NCI-H187 treated with DMSO at 0.1 percent for 48 hours (cell line): Measurements from ENCODE around the gene NME2.
"Not testable (repeated sequence)": the region's sequence is repeated elsewhere in the genome, so short reads cannot be mapped to it uniquely, and the experiment has no call there.

Experiments used
- DNase-seq: peaks from one replicate; lab custom pipeline; 2025; lab: John Stamatoyannopoulos, UW

NME2 gene

DNA sequence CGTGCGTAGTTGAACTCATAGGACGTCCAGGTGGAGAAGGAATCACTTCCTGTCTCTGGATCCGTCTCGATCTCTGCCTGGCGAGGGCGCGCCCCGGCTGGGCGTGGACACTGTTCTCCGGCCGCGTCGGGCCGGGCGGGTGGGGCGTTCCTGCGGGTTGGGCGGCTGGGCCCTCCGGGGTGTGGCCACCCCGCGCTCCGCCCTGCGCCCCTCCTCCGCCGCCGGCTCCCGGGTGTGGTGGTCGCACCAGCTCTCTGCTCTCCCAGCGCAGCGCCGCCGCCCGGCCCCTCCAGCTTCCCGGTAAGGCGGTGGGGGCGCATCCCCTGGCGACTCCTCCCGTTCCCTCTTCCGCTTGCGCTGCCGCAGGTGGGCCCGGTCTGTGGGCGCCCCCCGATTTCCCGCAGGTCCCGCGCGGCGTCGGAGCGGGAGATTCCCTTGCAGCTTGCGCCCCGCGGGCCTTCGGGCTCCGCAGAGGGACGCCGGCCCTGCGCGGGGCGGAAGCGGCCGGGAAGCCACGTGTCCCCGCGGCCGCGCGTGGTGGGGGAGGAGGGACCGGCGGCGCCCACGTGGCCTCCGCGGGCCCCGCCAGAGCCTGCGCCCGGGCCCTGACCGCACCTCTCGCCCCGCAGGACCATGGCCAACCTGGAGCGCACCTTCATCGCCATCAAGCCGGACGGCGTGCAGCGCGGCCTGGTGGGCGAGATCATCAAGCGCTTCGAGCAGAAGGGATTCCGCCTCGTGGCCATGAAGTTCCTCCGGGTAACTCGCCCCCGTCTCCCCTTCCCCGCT, at the start of gene NME2:
NME2 (plus strand) TSS at position 214 of the 789 bp plus-strand sequence; CDS start at position 634, 420 bp downstream.
- DNase-seq = no peak

DNA sequence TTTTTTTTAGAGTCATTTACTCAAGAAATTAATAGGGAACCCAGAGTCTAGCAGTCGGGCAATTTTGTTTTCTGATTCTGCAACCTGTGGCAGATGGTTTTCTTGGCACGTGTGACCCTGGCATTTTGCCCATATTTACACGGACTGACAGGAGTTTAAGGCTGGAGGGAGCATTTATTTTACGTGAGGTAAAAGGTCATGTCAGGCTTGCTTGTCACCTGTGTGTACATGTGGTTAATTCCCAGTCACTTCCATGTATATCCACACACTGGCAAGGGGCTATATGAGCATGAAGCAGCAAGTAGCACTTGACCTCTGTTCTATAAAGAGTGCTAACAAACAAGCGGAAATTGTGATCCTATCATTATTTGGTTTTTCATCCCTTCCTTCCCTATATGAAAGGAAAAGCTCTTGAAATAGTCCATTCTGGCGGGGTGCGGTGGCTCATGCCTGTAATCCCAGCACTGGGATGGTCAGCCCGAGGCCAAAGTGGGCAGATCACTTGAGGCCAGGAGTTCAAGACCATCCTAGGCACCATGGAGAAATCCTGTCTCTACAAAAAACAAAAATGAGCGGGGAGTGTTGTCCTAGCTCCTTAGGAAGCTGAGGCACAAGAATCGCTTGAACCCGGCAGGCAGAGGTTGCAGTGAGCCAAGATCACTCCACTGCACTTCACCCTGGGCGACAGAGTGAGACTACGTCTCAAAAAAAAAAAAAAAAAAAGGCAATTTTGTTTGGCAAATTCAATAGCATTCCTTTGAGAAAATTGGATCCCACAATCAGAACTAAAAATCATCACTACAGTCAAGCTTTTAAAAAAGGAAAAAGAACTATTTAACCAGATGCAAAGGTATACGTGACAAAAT, 47.6 kb upstream of the NME2 start:
- DNase-seq = peak; percentile 29

DNA sequence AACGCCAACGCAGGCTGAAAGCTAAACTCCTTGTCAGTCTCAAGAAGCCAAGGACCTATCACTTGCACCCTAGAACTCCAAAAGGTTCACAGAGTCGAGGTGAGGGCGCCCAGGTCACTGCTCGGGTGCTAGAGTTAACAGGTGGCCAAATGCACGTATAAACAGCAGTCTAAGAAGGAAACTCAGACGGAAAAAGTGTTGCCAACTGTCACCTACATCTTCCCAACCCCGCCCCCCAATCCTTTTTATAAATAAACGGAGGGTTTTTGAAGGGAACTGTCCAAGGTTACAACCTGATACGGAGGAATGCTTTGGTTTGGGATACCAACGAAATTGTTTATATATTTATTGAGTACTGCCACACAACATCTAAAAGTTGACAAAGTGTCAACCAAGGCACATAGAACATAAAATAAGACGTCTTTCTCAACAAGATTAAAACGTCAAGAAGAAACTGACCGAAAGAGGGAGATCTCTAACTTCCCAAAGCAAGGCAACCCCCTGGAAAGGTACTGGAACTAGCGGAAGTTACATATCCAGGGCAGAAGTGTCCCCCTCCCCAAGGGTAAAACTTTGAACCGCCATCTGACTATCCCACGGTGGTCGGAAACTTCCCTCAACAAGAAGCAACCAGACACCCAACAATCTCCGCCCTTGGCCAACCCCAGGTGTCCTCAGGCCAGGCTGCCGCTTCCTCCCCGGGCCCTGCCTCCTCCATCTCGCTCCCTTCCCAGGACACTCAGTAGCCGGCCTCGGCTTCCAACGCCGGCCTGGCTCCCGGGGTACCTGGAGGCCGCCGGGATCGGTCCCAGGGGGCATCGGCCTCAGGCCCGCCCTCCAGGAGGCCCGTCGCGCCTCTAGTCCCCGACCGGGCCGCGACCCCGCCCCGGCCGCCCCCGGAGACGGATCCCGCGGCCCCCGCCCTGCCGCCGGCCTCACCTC, 46.5 kb upstream of the NME2 start:
- no peak for DNase-seq

DNA sequence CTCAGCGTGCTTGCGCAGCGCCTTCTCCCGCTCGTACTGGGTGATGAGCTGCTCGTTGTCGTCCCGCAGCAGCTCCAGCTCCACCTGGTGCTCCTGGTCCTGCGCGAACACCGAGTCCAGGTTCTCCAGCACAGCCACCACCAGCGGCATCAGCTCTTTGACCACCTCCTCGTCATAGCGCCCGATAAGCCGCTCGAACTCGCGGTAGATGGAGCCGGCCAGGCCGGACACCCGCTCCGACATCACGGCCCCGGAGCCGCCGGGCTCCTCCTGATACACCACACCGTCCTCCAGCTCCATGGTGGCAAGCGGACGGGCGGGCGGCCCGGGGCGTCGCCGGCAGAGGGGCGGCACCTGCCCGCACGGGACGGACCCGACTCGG, 45.9 kb upstream of the NME2 start:
- no peak for DNase-seq

DNA sequence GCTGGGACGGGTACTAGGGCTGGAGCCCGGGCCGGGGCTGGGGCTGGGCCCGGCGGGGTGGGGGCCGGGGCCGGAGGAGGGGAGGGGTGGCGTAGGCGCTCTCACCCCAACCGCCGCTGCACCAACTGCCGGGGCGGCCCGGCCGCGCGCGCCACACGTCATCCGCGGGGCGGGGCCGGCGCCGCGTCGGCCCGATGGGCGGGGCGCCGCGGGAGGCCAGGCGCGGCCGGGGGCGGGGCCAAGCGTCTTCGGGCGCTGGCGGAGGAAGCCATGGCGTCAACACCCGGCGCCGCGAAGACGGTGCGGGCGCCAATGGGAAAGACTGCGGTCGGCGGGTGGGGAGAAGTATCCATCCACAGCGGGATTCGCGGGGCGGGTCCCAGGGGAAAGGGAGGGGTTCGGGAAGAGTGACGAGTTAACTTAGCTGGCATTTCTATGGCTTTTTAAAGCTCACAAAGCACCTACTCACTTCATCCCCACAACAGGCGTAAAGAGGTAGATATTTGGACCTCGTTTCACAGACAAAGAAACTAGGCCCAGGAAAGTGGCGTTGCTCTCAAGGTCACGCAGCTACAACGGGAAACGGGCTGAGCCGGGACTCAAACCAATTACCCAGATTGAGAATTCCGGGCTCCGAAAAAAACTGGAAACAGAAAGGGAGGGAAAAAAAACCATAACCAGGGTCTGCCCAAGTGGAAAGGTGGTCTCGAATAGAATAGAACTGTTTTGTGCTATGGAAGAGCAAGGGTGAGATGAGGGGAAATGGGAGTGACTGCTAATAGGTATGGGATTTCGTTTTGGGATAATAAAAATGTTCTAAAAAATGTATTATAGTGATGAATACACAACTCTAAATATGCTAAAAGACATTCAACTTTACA, 45.2 kb upstream of the NME2 start, which contains the start of gene SPAG9:
SPAG9 (minus strand) TSS at position 130 of the 881 bp plus-strand sequence. CDS start 212 bp downstream, outside the sequence.
- DNase-seq = peak; percentile 62

DNA sequence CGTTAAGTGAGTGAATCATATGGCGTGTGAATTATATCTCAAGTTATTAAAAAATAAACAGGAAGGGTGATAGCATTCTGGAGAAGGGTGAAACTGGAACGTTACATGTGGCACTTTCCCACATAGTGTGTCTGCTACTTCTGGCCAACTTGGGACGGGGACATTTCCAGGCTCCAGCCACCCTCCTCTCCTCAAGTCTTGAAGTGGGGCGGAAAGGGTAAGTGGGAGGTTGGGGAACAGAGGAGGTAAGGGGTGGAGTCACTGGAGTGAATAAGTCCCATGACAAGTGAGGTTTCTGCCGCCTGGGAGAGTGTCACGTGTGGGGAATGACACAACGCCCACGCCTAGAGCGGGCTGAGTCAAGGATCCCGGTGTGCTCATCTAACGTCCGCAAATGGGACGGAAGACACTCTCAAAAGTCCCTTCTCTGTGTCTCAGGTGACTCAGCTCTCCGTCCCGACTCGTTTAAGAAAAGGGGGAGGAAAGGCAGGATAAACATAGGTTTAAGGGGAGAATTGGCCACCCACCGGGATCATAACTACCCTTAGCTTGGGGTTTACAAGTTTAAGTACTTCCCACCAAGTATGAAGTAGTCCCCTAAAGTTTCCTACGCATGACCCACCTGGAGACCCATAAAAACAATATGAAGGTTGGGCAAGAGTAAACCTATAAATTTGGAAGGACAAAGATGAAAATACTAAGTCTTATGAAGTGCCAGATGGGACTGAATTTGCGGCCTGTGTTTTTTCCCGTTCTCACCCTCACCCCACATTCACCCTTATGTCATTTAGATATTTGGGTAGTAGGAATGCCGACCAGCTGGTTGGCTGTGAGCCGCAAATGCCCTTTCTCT, 44.4 kb upstream of the NME2 start:
- peak; percentile 7 for DNase-seq

DNA sequence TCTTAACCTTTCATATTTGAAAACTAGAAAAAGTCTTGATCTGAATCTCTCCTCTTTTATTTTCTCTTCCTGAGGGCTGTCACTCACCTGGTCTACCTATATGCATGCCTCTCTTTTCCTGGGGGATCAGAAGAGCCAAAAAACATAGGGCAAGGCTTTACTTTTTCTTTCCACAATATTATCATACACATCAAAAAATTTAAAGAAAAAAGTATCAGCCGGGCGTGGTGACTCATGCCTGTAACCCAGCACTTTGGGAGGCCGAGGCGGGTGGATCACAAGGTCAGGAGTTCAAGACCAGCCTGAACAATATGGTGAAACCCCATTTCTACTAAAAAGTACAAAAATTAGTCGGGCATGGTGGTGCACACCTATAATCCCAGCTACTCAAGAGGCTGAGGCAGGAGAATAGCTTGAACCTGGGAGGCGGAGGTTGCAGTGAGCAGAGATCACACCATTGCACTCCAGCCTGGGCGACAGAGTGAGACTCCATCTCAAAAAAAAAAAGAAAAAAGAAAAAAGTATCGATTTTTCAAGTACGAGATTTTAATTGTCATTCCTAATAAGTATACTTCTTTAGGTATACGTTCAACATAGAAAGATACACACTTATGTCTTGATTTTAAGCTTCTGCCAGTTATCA, 43.6 kb upstream of the NME2 start:
- not testable (repeated sequence) for DNase-seq

DNA sequence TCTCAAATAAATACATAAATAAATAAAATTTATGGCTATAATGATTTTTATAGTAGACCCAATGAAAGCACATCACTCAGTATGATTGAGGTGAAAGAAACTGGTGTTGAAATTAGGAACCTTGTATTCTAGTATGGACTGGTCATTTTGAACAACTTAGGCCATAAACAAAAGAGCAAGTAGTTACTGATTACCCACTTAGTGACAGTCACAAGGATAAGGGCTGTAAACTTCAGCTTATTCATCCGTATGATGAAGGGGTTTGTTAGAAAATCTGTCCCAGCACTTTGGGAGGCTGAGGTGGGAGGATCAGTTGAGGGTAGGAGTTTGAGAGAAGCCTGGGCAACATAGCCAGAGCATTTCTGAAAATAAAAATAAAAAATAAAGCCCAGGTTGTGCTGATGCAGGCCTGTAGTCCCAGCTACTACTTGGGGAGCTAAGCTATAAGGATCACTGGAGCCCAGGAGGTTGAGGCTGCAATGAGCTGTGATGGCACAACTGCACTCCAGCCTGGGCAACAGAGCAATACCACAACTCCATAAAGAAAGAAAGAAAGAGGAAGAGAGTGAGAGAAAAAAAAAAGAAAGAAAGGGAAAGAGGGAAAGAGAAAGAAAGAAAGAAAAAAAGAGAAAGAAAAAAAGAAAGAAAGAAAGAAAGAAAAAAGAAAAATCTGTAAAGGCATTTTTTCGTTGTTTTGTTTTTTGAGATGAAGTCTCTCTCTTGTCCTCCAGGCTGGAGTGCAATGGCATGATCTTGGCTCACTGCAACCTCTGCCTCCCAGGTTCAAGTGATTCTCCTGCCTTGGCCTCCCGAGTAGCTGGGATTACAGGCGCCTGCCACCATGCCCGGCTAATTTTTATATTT, 41.3 kb upstream of the NME2 start:
- no peak for DNase-seq

DNA sequence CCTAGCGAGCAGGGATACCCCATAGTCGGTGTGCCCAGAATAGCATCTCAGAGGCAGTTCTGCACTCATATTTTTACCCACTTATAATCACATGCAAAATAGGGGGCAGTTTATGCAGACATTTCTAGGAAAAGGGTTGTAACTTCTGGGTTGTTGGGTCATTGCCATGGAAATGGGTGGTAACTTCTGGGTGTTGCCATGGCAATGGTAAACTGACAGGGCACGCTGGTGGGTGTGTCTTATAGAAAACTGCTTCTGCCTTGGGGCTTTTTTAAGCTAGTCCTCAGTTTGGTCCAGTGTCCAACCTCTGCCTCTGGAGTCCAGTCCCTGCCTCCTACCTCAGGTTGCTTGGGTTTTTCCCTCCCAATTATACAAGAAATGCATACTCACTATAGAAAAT, 38.1 kb upstream of the NME2 start:
- no peak for DNase-seq

DNA sequence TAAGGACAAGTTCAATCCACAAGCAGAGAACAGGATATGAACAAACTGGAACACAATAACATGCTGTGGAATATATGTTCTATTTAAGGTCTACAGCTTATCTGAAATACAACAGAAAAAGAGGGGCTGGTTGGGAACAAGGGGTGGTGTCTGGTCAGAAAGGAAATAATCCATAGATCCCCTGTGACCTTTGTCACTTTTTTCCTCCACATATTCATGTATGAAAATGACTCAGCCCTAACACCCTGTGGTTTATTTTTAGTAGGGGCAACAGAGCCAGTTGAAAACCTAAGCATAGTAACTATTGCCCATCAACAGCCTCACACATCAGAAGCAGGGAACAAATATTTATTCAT, 33.3 kb upstream of the NME2 start:
- no peak for DNase-seq

DNA sequence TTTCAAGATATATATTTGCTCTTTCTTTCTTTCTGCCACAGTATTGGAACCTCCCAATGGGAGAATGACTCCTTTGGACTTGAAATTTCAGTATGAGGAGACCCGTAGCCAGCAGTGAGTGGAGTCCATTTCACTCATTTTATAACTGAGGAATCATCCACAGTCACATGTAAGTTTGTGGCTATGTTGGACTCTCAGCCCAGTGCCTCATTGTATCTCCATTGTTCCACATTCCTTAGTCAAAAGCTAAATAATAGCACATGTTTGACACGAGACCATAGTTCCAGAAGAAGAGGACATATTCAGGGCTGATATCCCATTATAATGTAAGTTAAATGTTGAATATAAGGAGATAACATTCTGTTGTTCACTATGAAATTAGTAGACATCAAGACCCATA, 32.8 kb upstream of the NME2 start:
- DNase-seq = no peak

DNA sequence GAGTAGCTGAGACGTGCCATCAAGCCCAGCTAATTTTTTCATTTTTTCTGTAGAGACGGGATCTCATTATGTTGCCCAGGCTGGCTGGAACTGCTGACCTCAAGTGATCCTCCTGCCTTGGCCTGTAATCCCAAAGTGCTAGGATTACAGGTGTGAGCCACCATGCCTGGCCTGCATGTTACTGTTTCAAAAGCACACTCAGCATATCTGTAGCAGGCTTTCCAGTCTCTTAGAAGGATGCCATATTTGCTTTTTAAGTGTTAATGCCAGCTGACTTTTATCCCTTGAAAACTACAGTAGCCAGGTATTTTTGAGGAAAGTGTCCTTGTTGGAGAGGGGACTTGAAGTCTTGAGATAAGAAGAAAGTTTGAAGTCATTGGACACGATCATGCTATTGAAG, 30.3 kb upstream of the NME2 start:
- DNase-seq = no peak

DNA sequence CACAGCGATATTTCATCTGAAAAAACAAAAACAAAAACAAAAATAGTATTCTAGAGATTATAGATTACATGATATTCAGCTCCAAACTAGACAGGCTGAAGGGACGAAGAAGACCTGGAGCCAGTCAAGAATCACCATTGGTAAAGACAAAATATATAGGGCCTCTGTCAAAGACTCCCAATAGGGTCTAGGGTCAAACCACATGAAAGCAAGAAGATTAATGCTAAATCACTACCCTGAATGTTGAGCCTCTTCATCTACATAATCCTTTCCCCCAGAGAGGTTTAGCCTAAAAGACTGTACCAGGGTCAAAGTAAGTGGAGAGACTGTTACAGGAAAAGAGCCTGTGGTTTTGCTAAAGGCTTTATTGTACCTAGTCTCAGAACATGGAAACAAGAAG, 23.6 kb upstream of the NME2 start:
- DNase-seq = no peak

DNA sequence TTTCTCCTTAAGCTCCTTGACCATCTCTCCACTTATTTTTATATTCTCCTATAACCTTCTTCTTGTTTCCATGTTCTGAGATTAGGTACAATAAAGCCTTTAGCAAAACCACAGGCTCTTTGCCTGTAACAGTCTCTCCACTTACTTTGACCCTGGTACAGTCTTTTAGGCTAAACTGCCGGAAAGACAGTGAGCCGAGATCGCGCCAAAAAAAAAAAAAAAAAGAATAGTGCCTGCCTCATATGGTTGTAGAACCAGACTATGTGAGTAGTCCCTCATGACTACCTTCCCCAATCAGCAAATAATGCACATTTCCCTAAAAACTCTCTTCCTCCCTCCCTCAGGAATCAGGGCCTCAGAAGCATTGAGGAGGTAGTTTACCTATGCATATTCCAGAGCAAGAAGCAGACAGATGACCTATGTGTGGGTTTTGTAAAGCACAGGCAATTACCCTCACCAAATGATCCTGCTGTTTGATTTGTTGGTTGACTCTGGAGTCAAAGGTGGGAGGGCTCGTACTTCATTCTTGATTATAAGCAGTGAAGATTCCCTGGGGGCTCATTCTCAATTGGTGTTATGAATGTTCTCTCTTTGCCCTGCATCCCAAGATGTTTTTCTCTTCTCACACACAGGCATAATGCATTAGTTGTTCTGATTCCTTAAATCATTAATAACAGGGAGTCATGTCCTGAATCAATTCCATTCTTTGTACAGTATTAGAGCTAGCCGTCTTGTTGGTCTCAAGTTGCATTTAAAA, 21.8 kb upstream of the NME2 start:
- DNase-seq = no peak

DNA sequence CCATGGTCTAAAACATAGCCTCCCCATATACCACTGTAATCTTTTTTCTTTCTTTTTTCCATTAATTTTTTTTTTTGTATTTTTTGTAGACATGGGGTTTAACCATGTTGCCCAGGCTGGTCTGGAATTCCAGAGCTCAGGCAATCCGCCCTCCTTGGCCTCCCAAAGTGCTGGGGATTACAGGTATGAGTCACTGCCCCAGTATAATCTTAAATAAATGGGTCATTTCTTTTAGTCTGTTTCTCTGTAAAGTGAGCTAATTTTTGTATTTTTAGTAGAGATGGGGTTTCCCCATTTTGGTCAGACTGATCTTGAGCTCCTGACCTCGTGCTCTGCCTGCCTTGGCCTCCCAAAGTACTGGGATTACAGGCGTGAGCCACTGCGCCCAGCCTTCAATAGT, 18.6 kb upstream of the NME2 start:
- DNase-seq = no peak

DNA sequence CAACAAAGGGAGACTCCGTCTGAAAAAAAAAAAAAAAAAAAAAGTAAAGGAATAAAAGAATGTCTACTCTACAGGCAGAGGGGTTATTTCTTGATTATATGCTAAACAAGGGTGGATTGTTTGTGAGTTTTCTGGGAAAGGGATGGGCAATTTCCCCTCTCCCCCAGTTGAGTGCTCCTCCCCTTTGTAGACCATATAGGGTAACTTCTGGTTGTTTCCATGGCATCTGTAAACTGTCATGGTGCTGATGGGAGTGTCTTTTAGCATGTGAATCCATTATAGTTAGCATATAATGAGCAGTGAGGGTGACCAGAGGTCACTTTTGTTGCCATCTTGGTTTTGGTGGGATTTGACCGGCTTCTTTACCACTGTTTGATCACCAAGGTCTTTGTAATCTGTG, 17.0 kb upstream of the NME2 start:
- no peak for DNase-seq

DNA sequence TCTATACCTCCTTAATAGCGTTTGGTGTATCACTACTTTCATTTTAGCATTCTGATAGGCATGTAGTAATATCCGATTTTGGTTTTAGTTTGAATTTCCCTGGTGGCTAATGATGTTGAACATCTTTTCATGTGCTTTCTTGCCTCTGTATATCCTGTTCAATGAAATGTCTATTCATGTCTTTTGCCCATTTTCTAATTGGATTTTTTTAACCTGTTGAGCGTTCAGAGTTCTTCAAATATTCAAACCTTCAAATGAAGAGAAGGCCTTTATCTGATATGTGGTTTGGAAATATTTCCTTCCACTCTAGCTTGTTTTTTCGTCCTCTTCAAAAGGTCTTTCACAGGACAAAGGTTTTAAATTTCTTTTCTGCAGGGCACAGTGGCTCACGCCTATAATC, 15.3 kb upstream of the NME2 start:
- DNase-seq = no peak

DNA sequence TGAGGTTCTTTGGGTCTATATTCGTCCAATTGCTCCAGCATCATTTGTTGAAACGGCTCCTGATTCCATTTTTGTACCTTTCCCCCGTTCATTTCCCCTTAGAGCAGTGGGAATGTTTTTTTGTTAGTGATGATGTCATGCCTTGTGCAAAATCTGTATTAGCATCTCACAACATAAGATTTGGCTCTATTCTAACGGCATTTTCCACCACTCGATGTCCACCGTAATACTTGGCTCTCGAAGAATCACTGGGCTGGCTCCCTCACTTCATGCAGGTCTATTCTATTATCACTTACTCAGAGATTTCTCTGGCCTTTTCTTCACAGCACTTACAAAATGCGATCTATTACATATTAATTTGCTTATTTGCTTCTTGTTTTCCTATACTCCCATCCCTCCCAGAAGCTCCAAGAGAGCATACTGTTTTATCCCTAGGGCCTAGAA, 13.4 kb upstream of the NME2 start:
- no peak for DNase-seq
